Measurements from ENCODE around the gene U2AF2.

The U2AF2 gene

GRCh38 chr19:55621205-55621672 lies 33.6 kb upstream of the U2AF2 start:
- in situ Hi-C loops (cut with MboI; ENCODE audit: low sequenced_read_pairs) = loop anchor here (10.0 kb wide), 2 partner anchors 106 to 466 kb away; partner anchors contain the start of gene TNNI3

- in situ Hi-C loops (cut with MboI; ENCODE audit: low sequenced_read_pairs) = loop anchor here (10.0 kb wide), 2 partner anchors 107 to 467 kb away; partner anchors contain the start of gene TNNI3
These were observed 33.1 kb upstream of the U2AF2 start for GRCh38 chr19:55621673-55622231.

- in situ Hi-C loops (cut with MboI; ENCODE audit: low sequenced_read_pairs) = loop anchor here (10.0 kb wide), 2 partner anchors 108 to 468 kb away; partner anchors contain the start of gene TNNI3
These were observed 32.4 kb upstream of the U2AF2 start for GRCh38 chr19:55622242-55622969.

GRCh38 chr19:55623130-55623529 lies 31.7 kb upstream of the U2AF2 start:
- in situ Hi-C loops (cut with MboI; ENCODE audit: low sequenced_read_pairs) = loop anchor here (10.0 kb wide), 2 partner anchors 108 to 468 kb away; partner anchors contain the start of gene TNNI3

GRCh38 chr19:55623561-55623960 lies 31.3 kb upstream of the U2AF2 start:
- in situ Hi-C loops (cut with MboI; ENCODE audit: low sequenced_read_pairs) = loop anchor here (10.0 kb wide), 2 partner anchors 109 to 469 kb away; partner anchors contain the start of gene TNNI3

- in situ Hi-C loops (cut with MboI; ENCODE audit: low sequenced_read_pairs) = loop anchor here (10.0 kb wide), 2 partner anchors 110 to 470 kb away; partner anchors contain the start of gene TNNI3
These were observed 30.5 kb upstream of the U2AF2 start, which contains the start of gene ZNF784 for GRCh38 chr19:55624109-55625003. Gene ZNF784 (minus strand): TSS chr19:55624566. CDS start chr19:55624561, 5 bp downstream.

- in situ Hi-C loops (cut with MboI; ENCODE audit: low sequenced_read_pairs) = loop anchor here (10.0 kb wide), 2 partner anchors 110 to 470 kb away; partner anchors contain the start of gene TNNI3
These were observed 29.9 kb upstream of the U2AF2 start for GRCh38 chr19:55625004-55625326.

- in situ Hi-C loops (cut with MboI; ENCODE audit: low sequenced_read_pairs) = loop anchor here (10.0 kb wide), 2 partner anchors 112 to 472 kb away; partner anchors contain the start of gene TNNI3
These were observed 28.5 kb upstream of the U2AF2 start for GRCh38 chr19:55626350-55626749.

- in situ Hi-C loops (cut with MboI; ENCODE audit: low sequenced_read_pairs) = no loop called here
These were observed 22.4 kb upstream of the U2AF2 start for GRCh38 chr19:55632463-55632834.

GRCh38 chr19:55633861-55634260 lies 21.0 kb upstream of the U2AF2 start:
- in situ Hi-C loops (cut with MboI; ENCODE audit: low sequenced_read_pairs) = no loop called here

- in situ Hi-C loops (cut with MboI; ENCODE audit: low sequenced_read_pairs) = no loop called here
These were observed 19.5 kb upstream of the U2AF2 start for GRCh38 chr19:55635334-55635717.

GRCh38 chr19:55635856-55636440 lies 18.9 kb upstream of the U2AF2 start:
- in situ Hi-C loops (cut with MboI; ENCODE audit: low sequenced_read_pairs) = no loop called here

GRCh38 chr19:55636723-55637122 lies 18.1 kb upstream of the U2AF2 start:
- in situ Hi-C loops (cut with MboI; ENCODE audit: low sequenced_read_pairs) = no loop called here

- in situ Hi-C loops (cut with MboI; ENCODE audit: low sequenced_read_pairs) = no loop called here
These were observed 17.3 kb upstream of the U2AF2 start for GRCh38 chr19:55637534-55637933.

- in situ Hi-C loops (cut with MboI; ENCODE audit: low sequenced_read_pairs) = no loop called here
These were observed 15.9 kb upstream of the U2AF2 start for GRCh38 chr19:55638864-55639359.

GRCh38 chr19:55640043-55640576 lies 14.7 kb upstream of the U2AF2 start:
- in situ Hi-C loops (cut with MboI; ENCODE audit: low sequenced_read_pairs) = no loop called here

- in situ Hi-C loops (cut with MboI; ENCODE audit: low sequenced_read_pairs) = no loop called here
These were observed 14.0 kb upstream of the U2AF2 start, which contains the start of gene ZNF580 for GRCh38 chr19:55640577-55641425. Gene ZNF580 (plus strand): TSS chr19:55641002. CDS start chr19:55642509, 1,507 bp downstream.

- in situ Hi-C loops (cut with MboI; ENCODE audit: low sequenced_read_pairs) = no loop called here
These were observed 13.2 kb upstream of the U2AF2 start for GRCh38 chr19:55641426-55642152.

All from HL-60/S4 treated with retinoic acid at 250 ng/mL for 4 days and 3 days (cell line).